SHP77 treated with DMSO at 0.1 percent for 48 hours (cell line): Measurements from ENCODE around the gene CCDC120.

Experiments
- DNase-seq: peaks from one replicate; lab custom pipeline; 2025; lab: John Stamatoyannopoulos, UW

CCDC120 gene

GRCh38 chrX:49101629-49101984 is 42.8 kb downstream of the CCDC120 start:
- DNase-seq = no peak

DNA sequence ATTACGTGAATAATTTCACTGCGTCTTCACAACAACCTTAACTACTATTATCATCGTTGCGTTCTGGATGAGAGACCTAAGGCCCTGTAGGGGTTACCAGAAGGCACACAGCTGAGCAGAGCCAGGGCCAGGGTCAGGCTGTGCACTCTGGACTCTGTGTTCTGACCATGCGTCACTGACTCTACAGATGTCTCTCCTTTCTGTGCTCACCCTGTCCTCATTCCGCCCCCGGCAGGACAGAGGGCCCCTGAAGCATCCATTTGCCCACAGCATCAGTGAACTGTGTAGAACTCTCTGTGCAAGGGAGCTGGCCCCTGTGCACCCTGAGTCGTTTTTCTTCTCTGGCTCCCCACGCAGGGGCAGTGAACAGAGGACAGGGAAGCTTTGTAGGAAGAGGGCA is 43.4 kb downstream of the CCDC120 start:
- no peak for DNase-seq

- no peak for DNase-seq
Observed at GRCh38 chrX:49103637-49104036, 44.8 kb downstream of the CCDC120 start.

DNA sequence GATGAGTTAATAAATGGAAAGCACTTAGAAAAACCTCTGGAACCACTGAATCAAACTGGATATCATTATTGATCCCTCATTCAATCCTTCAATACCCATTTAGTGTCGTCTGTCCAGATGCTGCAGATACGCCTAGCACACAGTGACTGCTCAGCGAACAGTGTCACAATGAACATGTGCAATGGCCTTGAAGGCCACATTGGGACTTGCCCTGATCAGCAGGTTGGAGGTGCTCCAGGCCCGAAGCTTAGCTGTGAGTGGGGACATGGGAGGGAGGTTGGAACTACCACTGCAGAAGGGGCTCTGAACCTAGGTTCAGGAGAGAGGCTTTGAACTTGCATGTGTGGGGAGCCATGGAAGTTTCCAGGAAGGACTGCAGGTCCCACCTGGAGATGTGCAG is 47.5 kb downstream of the CCDC120 start:
- no peak for DNase-seq

DNA sequence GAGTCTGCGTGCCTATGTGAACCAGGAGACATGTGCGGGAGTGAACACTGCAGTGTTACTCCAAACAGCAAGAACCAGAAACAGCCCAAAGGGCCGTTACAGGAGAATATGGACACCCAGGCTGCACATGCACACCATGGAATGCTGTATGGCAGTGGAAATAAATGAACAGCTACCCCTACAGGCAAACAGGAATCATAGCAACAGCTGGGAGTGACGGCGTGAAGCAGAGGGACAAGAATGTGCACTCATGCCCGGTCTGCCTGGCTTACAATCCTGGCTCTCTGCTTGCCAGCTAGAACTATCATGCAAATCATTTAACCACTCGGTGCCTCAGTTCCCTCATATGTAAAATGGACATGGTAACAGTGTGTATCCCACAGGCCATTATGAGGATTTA is 48.1 kb downstream of the CCDC120 start:
- peak; percentile 1 for DNase-seq

DNA sequence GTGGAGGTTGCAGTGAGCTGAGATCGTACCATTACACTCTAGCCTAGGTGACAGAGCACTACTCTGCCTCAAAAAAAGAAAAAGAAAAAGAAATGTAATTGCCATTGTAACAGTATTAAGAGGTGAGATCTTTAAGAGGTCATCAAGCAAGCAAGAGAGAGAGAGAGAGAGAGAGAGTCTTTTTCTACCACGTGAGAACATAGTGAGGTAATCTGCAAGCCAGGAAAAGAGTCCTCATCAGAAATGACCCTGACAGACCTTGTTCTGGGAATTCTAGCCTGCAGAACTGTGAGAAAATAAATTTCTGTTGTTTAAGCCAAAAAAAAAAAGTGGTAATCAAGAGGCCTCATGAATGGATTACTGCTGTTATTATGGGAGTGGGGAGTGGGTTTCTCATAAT is 49.8 kb downstream of the CCDC120 start:
- DNase-seq = no peak

DNA sequence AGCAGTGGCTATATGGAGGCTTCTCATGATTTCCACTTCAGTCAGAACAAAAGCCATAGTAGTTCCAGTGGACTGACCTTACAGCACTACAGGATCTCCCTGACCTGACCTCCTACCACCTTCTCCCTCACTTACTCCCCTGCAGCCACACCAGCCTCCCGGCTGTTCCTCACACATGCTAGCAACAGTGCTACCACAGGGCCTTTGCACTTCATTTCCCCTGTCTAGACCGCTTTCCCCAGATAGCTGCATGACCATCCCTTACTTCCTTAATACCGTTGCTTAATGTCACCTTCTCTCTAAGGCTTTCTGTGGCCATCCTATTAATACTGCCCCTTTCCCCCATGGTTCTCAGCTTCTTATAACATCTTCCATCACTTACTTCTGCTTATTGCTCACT is 51.6 kb downstream of the CCDC120 start:
- no peak for DNase-seq

DNA sequence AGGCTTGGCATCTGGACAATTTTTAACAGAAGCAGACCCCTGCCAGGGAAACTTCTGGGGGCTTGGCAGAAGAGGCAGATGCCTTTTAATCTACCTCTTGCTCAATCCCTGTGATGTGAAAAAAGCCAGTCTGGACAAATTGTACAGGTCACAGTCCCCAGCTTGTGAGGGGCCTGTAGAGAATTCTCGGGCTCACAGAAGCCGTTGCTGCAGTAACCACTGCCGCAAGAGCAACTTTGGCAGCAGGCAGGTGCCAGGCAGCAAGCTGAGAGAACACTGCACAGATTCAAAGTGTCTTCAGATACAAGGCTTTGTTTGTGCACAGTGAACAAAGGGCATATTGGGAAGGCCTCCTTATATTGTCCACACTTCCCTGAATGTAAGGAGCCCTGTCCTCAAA is 53.0 kb downstream of the CCDC120 start:
- no peak for DNase-seq

DNA sequence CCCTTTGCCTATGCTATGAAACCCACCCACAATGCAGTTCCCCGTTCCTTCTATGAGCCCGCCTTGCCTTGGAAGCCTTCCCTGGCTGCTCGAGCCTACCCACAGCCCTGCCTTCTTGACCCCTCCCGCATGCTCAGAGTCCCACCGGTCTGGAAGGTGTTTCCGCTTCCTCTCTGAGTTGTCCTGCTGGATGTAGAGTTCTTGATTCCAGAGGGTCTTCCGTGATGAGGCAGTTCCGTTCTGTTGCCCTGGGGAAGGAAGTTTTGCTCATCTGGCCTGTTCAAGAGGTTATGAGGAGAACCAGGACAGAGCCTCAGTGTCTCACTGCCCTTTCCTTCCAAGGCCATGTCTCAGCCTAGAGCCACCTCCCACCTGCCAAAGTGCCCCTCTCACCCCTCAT is 57.3 kb downstream of the CCDC120 start:
- DNase-seq = no peak

DNA sequence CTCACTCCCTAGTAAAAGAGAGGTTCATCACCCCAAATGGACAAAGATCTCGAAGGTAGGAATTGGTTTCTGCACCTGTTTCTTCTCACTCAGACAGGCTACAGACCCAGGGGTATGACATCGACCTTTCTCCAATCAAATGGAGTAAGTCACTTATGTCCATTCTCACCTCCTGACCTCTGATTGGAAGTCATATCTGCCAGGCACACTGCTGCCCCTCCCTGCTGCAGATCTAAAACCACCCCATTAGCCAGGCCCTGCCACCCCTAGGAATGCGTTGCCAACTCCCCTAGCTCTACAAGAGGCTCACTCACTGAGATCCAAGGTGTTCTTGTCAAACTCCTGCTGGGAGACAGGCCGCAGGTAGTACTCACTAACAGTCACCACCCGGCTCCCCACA is 57.9 kb downstream of the CCDC120 start:
- no peak for DNase-seq

- no peak for DNase-seq
Observed at GRCh38 chrX:49117581-49117980, 58.8 kb downstream of the CCDC120 start.
